ENCODE data around the gene RNASE7.

- TF ChIP-seq CTCF (IDR thresholded peaks at IDR 0.05) (no peak), POLR2A (IDR thresholded peaks at IDR 0.05) (no peak)
Measured at GRCh38 chr14:21036751-21037150, 5.4 kb upstream of the RNASE7 start.

Data from heart left ventricle (tissue), 13 donors.